ENCODE data around the gene KCNJ5. TPM values are rescaled to one million over a fixed set of nuclear protein-coding genes. Genes with fewer than 3 reads are reported as not detected.

Gene KCNJ5
- total and polyA plus RNA-seq, 2 experiments from 2014 or later: not detected

GRCh38 chr11:128898580-128899344 lies 7.6 kb downstream of the KCNJ5 start:
- ATAC-seq: no peak
- H3K4me3 Mint-ChIP-seq: no peak overlapping the region
- H3K27ac Mint-ChIP-seq: no peak overlapping the region
- no peak for DNase-seq (ENCODE audit: low spot score)
- no peak overlapping the region for H3K4me3 ChIP-seq
- no peak for TF ChIP-seq ZNF462 (CRISPR knock-in tag; IDR thresholded peaks at IDR 0.05)
- TF ChIP-seq CREB1 (CRISPR knock-in tag; IDR thresholded peaks at IDR 0.05; ENCODE audit: low read depth): no peak
- TF ChIP-seq ETS1 (IDR thresholded peaks at IDR 0.05): no peak
- no peak for TF ChIP-seq STAT1 (IDR thresholded peaks at IDR 0.05; ENCODE audit: unreplicated experiment)
- TF ChIP-seq EZH2phosphoT487 (IDR thresholded peaks at IDR 0.05; ENCODE audit: unreplicated experiment): no peak
- TF ChIP-seq POLR2AphosphoS5 (IDR thresholded peaks at IDR 0.05; ENCODE audit: low read depth): no peak
- TF ChIP-seq ZNF114 (CRISPR knock-in tag; IDR thresholded peaks at IDR 0.05): no peak
- no peak for TF ChIP-seq EZH2 (IDR thresholded peaks at IDR 0.05; ENCODE audit: low read depth, unreplicated experiment)
- TF ChIP-seq NANOG (IDR thresholded peaks at IDR 0.05; ENCODE audit: borderline replicate concordance): no peak
- TF ChIP-seq JUNB (IDR thresholded peaks at IDR 0.05; ENCODE audit: unreplicated experiment): no peak
- TF ChIP-seq ZNF331 (CRISPR knock-in tag; IDR thresholded peaks at IDR 0.05; ENCODE audit: low read depth): no peak
- TF ChIP-seq CTCF (conservative IDR thresholded peaks at IDR 0.05; ENCODE audit: low read depth in 2 of 2): no peak
- TF ChIP-seq REST (IDR thresholded peaks at IDR 0.05; ENCODE audit: unreplicated experiment): no peak
- peaks cover 54% of the 10 kb centered on the region for H3K27me3 Mint-ChIP-seq (ENCODE audit: insufficient read depth, low read depth, poor library complexity)
- H3K4me1 ChIP-seq (ENCODE audit: insufficient read depth): peaks cover 26% of the 10 kb centered on the region
- H3K36me3 Mint-ChIP-seq (ENCODE audit: low read depth): no peaks in the 10 kb centered on the region; the same call in 2 of the 3 replicates
- peaks cover 12% of the 10 kb centered on the region; the same call in 1 of the 2 replicates for H3F3A ChIP-seq (replicated peaks; ENCODE audit: low read depth)
- no peak overlapping the region for H2AFZ ChIP-seq
- no peaks in the 10 kb centered on the region; the same call in 2 of the 3 replicates for H3K9me3 Mint-ChIP-seq
- H3K4me1 Mint-ChIP-seq: peaks cover 31% of the 10 kb centered on the region
- H3K9me2 ChIP-seq (ENCODE audit: insufficient read depth): no peaks in the 10 kb centered on the region
- peaks cover 90% of the 10 kb centered on the region for H3K27me3 ChIP-seq (ENCODE audit: insufficient read depth)
- H3K27ac ChIP-seq (ENCODE audit: low read depth): no peak overlapping the region
- no peaks in the 10 kb centered on the region for H3K79me2 ChIP-seq (replicated peaks; ENCODE audit: insufficient read depth)
- H4K20me1 ChIP-seq (replicated peaks; ENCODE audit: insufficient read depth): peaks cover 13% of the 10 kb centered on the region
- no peaks in the 10 kb centered on the region for H3K36me3 ChIP-seq (ENCODE audit: insufficient read depth)
- H3K4me2 ChIP-seq: no peak overlapping the region

Data from GM23338 (cell line).